Esophagus muscularis mucosa (tissue), 4 donors: ENCODE data around the gene ARHGEF37. TPM values are rescaled to one million over a fixed set of nuclear protein-coding genes. Genes with fewer than 3 reads are reported as not detected.

ENCODE experiments used
- DNase-seq: peaks from one replicate; pipeline ENCODE4 v3.0.0-alpha.2; 2017; ENCODE audit errors: extremely low spot score
- H3K27ac ChIP-seq, 4 donors: fragments of 200-600 bp; sonication (generic); replicated peaks in 1 of 4; 1 replicate in 3 of 4; 2 replicates in 1 of 4; pipeline ENCODE4 v1.5.1; 2016 to 2019; ENCODE audit warnings: mild to moderate bottlenecking in 1 of 4
- H3K27me3 ChIP-seq, 4 donors: fragments of 200-600 bp; sonication (generic); one replicate each; pipeline versions ENCODE4 v1.5.1 to v1.6.0; 2016 to 2019
- H3K36me3 ChIP-seq, 4 donors: fragments of 200-600 bp; sonication (generic); one replicate each; pipeline ENCODE4 v1.5.1; 2016 to 2019
- H3K4me1 ChIP-seq, 4 donors: fragments of 200-600 bp; sonication (generic); one replicate each; pipeline ENCODE4 v1.5.1; 2016 to 2019
- H3K4me3 ChIP-seq, 4 donors: fragments of 200-600 bp; sonication (generic); 1 replicate in 2 of 4; 2 replicates in 2 of 4; pipeline ENCODE4 v1.5.1; 2016 to 2019; ENCODE audit warnings: mild to moderate bottlenecking in 4 of 4, moderate library complexity in 1 of 4
- H3K9me3 ChIP-seq, 4 donors: fragments of 200-600 bp; sonication (generic); 1 replicate in 3 of 4; 2 replicates in 1 of 4; pipeline ENCODE4 v1.5.1; 2016 to 2019
- EP300 ChIP-seq: sonication (generic); formaldehyde crosslinking; IDR thresholded peaks from one replicate; pipeline ENCODE4 v1.6.1; 2017; ENCODE audit warnings: antibody characterized with exemption
- POLR2A ChIP-seq: fragments of 450-650 bp; IDR thresholded peaks from one replicate; pipeline ENCODE4 v1.6.1; 2017; ENCODE audit warnings: antibody characterized with exemption, moderate library complexity, mild to moderate bottlenecking, low read depth
- POLR2AphosphoS5 ChIP-seq, 2 donors: sonication (generic); formaldehyde crosslinking; IDR thresholded peaks; one replicate each; pipeline ENCODE4 v1.6.1; 2017; ENCODE audit warnings: antibody characterized with exemption in 2 of 2
- WGBS: methylation state at CpG from one replicate; pipeline ENCODE4 v1.1.5; 2018; 5-methylcytosine and 5-hydroxymethylcytosine counted together
- intact Hi-C: fragments of 100-400 bp; cut with DNase I; formaldehyde crosslinking; loops from one replicate; pipeline ENCODE4 v1.15.1; 2023
- total RNA-seq, 4 donors: library from RNA; depleted of rRNA; stranded (reverse); fragments of >200 nt; gene quantifications; one replicate each; pipeline versions ENCODE4 v1.1.0 to v1.2.1, GENCODE V29; 2016
- TF ChIP-seq, protein P1 (sequence below), 3 experiments: fragments of 200-600 bp in 2 of 3; fragments of 450-650 bp in 1 of 3; sonication (generic) in 2 of 3; IDR thresholded peaks; one replicate each; pipeline ENCODE4 v1.5.1; 2017 to 2019; ENCODE audit warnings: antibody characterized with exemption in 3 of 3, mild to moderate bottlenecking in 2 of 3, moderate library complexity in 1 of 3

Gene ARHGEF37
- total RNA-seq, 4 donors from 2014 or later = 11.9 to 22.0 (median 19.5) TPM

DNA sequence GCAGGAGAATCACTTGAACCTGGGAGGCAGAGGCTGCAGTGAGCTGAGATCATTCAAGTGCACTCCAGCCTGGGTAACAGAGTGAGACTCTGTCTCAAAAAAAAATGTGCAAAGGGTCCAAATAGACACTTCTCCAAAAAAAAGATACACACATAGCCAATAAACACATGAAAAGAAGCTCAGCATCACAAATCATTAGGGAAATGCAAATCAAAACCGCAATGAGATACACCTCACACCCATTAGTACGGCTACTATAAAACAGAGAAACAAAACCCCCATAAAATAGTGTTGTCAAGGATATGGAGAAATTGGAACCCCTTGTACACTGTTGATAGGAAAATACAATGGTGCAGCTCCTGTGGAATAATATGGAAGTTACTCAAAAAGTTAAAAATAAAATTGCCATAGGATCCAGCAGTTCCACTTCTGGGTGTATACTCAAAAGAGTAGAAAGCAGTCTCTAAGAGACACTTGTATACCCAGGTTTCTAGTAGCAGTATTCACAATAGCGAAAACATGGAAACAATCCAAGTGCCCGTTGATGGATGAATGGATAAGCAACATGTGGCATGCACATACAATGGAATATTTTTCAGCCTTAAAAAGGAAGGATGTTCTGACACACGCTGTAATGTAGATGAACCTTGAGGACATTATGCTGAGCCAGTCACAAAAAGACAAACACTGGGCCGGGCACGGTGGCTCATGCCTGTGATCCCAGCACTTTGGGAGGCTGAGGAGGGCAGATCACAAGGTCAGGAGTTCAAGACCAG, 91.6 kb downstream of the ARHGEF37 start:
- H3K36me3 ChIP-seq = no peaks in the 10 kb centered on the region
- TF ChIP-seq POLR2AphosphoS5 (IDR thresholded peaks at IDR 0.05) (no peak), POLR2A (no peak), EP300 (no peak)
- TF ChIP-seq, protein P1, sequence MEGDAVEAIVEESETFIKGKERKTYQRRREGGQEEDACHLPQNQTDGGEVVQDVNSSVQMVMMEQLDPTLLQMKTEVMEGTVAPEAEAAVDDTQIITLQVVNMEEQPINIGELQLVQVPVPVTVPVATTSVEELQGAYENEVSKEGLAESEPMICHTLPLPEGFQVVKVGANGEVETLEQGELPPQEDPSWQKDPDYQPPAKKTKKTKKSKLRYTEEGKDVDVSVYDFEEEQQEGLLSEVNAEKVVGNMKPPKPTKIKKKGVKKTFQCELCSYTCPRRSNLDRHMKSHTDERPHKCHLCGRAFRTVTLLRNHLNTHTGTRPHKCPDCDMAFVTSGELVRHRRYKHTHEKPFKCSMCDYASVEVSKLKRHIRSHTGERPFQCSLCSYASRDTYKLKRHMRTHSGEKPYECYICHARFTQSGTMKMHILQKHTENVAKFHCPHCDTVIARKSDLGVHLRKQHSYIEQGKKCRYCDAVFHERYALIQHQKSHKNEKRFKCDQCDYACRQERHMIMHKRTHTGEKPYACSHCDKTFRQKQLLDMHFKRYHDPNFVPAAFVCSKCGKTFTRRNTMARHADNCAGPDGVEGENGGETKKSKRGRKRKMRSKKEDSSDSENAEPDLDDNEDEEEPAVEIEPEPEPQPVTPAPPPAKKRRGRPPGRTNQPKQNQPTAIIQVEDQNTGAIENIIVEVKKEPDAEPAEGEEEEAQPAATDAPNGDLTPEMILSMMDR (IDR thresholded peaks at IDR 0.05) = no peak
- H3K4me3 ChIP-seq = no peak overlapping the region
- 72% methylated on average over 7 of the region's 7 CpGs for WGBS
- peaks cover 0 to 7% (median 0%) of the 10 kb centered on the region in 4 donors for H3K9me3 ChIP-seq
- no peaks in the 10 kb centered on the region for H3K27me3 ChIP-seq
- peaks cover 0 to 7% (median 0%) of the 10 kb centered on the region in 4 donors for H3K4me1 ChIP-seq
- DNase-seq = no peak
- H3K27ac ChIP-seq = no peak overlapping the region
- intact Hi-C loops = no loop called here

DNA sequence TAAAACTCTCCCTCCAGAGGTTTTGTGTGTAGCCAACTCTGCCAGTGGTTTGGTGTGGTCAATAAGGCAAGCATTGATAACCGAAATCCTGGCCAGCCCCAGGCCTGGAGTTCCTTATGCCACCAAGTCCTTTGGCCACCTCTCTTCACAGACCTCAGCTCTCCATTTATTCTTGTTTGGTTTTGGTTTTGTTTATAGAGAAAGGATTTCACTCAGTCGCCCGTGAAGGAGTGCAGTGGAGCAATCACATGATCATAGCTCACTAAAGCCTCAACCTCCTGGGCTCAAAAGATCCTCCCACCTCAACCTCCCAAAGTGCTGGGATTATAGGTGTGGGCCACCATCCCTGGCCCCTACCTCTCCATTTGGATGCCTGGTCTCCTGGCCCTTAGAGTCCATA, 93.4 kb downstream of the ARHGEF37 start:
- no peaks in the 10 kb centered on the region for H3K9me3 ChIP-seq

DNA sequence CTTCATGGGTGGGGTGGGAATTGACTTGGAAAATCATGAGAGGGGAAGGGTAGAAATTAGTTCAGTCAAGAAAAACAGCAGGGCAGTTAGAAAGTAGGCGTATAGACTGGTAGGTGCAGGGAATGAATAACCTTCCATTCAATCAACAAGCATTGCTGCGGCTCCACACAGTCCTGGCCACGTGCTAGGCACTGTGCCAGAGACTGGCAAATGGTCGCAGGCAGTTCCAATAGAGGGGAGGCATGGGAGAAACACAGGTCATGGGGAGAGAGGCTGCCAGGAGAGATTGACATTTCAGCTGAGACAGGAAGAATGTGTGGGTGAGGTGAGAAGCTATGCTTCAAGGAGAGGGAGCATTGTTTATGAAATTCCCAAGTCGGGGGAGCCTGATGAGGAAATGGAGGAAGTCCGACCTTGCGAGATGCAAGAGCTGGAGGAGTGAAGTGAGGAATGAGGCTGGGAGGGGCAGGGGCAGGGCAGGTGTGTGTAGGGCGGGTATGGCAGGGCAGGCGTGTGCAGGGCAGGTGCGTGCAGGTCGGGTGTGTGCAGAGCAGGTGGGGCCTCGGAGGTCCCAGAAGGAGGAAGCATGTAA, 94.4 kb downstream of the ARHGEF37 start:
- WGBS = 64% methylated on average over 12 of the region's 12 CpGs
- H3K27ac ChIP-seq = no peak overlapping the region
- no peak for DNase-seq
- intact Hi-C loops = no loop called here
- peaks cover 0 to 15% (median 2%) of the 10 kb centered on the region in 4 donors for H3K4me1 ChIP-seq
- H3K9me3 ChIP-seq = no peaks in the 10 kb centered on the region
- no peak overlapping the region for H3K4me3 ChIP-seq
- H3K36me3 ChIP-seq = no peaks in the 10 kb centered on the region
- no peak for TF ChIP-seq POLR2A
- TF ChIP-seq POLR2AphosphoS5 (IDR thresholded peaks at IDR 0.05) = no peak
- TF ChIP-seq, protein P1 (IDR thresholded peaks at IDR 0.05) = no peak
- no peaks in the 10 kb centered on the region for H3K27me3 ChIP-seq

More for the DNA sequence above, 93.4 kb downstream of the ARHGEF37 start:
- DNase-seq = no peak
- no peak for TF ChIP-seq POLR2A
- TF ChIP-seq POLR2AphosphoS5 (IDR thresholded peaks at IDR 0.05) = no peak
- TF ChIP-seq EP300 = no peak
- TF ChIP-seq, protein P1 (IDR thresholded peaks at IDR 0.05) = no peak
- Histone ChIP-seq H3K4me1 (peaks cover 0 to 7% (median 2%) of the 10 kb centered on the region in 4 donors), H3K36me3 (no peaks in the 10 kb centered on the region), H3K27ac (no peak overlapping the region), H3K27me3 (no peaks in the 10 kb centered on the region), H3K4me3 (no peak overlapping the region)
- WGBS = 64% methylated on average over 3 of the region's 3 CpGs
- intact Hi-C loops = no loop called here

DNA sequence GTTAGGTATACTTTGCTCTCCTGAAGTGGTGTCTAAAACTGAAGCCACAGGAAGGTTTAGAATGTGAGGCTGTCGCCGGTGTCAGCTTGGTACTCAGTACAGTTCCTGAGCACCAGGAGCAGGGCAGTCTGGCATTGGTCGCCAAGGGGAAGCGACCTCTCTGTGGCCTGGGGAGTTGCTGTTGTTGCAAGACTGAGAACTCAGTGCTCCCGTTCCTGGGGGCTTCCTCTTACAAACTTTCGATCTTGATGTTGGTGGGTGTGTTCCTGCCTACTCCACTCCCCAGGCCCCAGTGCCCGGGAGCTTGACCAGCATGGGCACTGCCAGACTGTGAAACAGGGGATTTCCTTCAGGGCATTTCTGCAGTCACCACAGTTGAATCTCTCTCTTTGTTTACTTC, 96.4 kb downstream of the ARHGEF37 start:
- no peak for DNase-seq
- Histone ChIP-seq H3K4me3 (no peak overlapping the region), H3K27ac (no peak overlapping the region), H3K36me3 (no peaks in the 10 kb centered on the region), H3K9me3 (no peaks in the 10 kb centered on the region), H3K4me1 (peaks cover 0 to 26% (median 2%) of the 10 kb centered on the region in 4 donors), H3K27me3 (no peaks in the 10 kb centered on the region)
- 96% methylated on average over 4 of the region's 7 CpGs for WGBS
- intact Hi-C loops = no loop called here
- TF ChIP-seq EP300 (no peak), POLR2A (no peak), POLR2AphosphoS5 (IDR thresholded peaks at IDR 0.05) (no peak)
- TF ChIP-seq, protein P1 (IDR thresholded peaks at IDR 0.05) = no peak
